OCI-LY3 (cell line): ENCODE measurements around the gene RAX2.

ENCODE experiments used
- CTCF ChIP-seq: fragments of 200-600, 300-600 bp; sonication (generic); IDR thresholded peaks from 2 replicates; pipeline ENCODE4 v1.5.1; 2014; ENCODE audit warnings: antibody characterized with exemption, low read length, low read depth
- EZH2phosphoT487 ChIP-seq: fragments of 200-600 bp; shearing (Covaris generic); IDR thresholded peaks from 2 replicates; pipeline ENCODE4 v1.6.1; 2018; ENCODE audit warnings: antibody characterized with exemption, mixed run types, low read depth

DNA sequence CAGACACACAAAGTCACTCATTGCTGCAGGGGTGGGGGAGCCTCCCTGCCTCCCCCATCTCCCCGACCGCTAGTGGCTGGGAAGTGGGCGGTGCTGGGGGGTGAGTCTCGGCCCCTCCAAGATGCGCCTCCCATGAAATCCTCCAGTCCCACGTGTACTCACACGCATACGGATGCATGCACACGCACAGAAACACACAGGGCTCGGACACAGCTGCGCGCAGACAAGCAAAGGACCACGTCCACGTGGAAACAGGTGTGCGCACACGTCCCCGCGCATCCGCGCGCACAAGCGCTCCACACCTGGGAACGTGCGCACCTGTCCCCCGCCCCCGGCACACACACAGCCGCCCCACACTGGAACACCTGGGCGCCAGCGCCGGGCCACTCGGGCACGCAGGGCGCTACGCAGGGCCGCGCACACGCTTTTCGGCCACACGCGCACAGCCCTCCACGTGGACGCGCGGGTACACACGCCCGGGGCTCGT, 13.5 kb upstream of the RAX2 start:
- TF ChIP-seq CTCF (no peak), EZH2phosphoT487 (no peak)
